ENCODE measurements around the gene GGACT. TPM values are rescaled to one million over a fixed set of nuclear protein-coding genes. Genes with fewer than 3 reads are reported as not detected.

The GGACT gene
- total RNA-seq, 1 donor: 9.1 TPM

GRCh38 chr13:100506154-100506553, 82.4 kb downstream of the GGACT start:
- DNase-seq (ENCODE audit: low read depth): no peak
- no peak overlapping the region for H3K4me3 ChIP-seq (ENCODE audit: low read depth, low read length)
- no peak for TF ChIP-seq CTCF (IDR thresholded peaks at IDR 0.05; ENCODE audit: insufficient read depth, low read length)

GRCh38 chr13:100503622-100504021, 85.0 kb downstream of the GGACT start:
- DNase-seq (ENCODE audit: low read depth): no peak
- no peak overlapping the region for H3K4me3 ChIP-seq (ENCODE audit: low read depth, low read length)
- no peak for TF ChIP-seq CTCF (IDR thresholded peaks at IDR 0.05; ENCODE audit: insufficient read depth, low read length)

GRCh38 chr13:100502446-100502845, 86.1 kb downstream of the GGACT start:
- no peak for DNase-seq (ENCODE audit: low read depth)
- H3K4me3 ChIP-seq (ENCODE audit: low read depth, low read length): no peak overlapping the region

GRCh38 chr13:100497389-100497788, 91.2 kb downstream of the GGACT start:
- TF ChIP-seq CTCF (IDR thresholded peaks at IDR 0.05; ENCODE audit: insufficient read depth, low read length): no peak
- no peak overlapping the region for H3K4me3 ChIP-seq (ENCODE audit: low read depth, low read length)
- DNase-seq (ENCODE audit: low read depth): peak; percentile 68

More at GRCh38 chr13:100502446-100502845, 86.1 kb downstream of the GGACT start:
- no peak for TF ChIP-seq CTCF (IDR thresholded peaks at IDR 0.05; ENCODE audit: insufficient read depth, low read length)

GRCh38 chr13:100495455-100495854, 93.1 kb downstream of the GGACT start:
- TF ChIP-seq CTCF (IDR thresholded peaks at IDR 0.05; ENCODE audit: insufficient read depth, low read length): no peak

GRCh38 chr13:100493418-100493817, 95.2 kb downstream of the GGACT start:
- H3K4me3 ChIP-seq (ENCODE audit: low read depth, low read length): no peak overlapping the region
- peak; percentile 12 for DNase-seq (ENCODE audit: low read depth)
- TF ChIP-seq CTCF (IDR thresholded peaks at IDR 0.05; ENCODE audit: insufficient read depth, low read length): no peak

More at GRCh38 chr13:100495455-100495854, 93.1 kb downstream of the GGACT start:
- DNase-seq (ENCODE audit: low read depth): no peak
- H3K4me3 ChIP-seq (ENCODE audit: low read depth, low read length): no peak overlapping the region

- no peak overlapping the region for H3K4me3 ChIP-seq (ENCODE audit: low read depth, low read length)
- DNase-seq (ENCODE audit: low read depth): peak; percentile 89
- TF ChIP-seq CTCF (IDR thresholded peaks at IDR 0.05; ENCODE audit: insufficient read depth, low read length): peak; percentile 47
Observed at GRCh38 chr13:100491164-100491842, 97.3 kb downstream of the GGACT start.
